Fibroblast of lung (primary cell): ENCODE results near the gene RAPGEF6.

Source experiments
- CTCF ChIP-seq, 2 donors: IDR thresholded peaks in 1 of 2; conservative IDR thresholded peaks in 1 of 2; 1 replicate in 1 of 2; 2 replicates in 1 of 2; pipeline ENCODE4 v1.5.1; 2011 to 2012; ENCODE audit warnings: low read length in 2 of 2, control low read depth in 1 of 2, inconsistent platforms in 1 of 2, low read depth in 1 of 2, mild to moderate bottlenecking in 1 of 2
- EZH2 ChIP-seq: IDR thresholded peaks from 2 replicates; pipeline ENCODE4 v1.5.1; 2012; ENCODE audit warnings: low read length, control low read depth, mild to moderate bottlenecking; ENCODE audit errors: missing control alignments

- TF ChIP-seq CTCF (conservative IDR thresholded peaks at IDR 0.05 in 1 of 2, IDR thresholded peaks at IDR 0.05 in 1 of 2; ENCODE audit: low read depth in 1 of 2, low read length in 2 of 2) (no peak), EZH2 (no peak)
These were observed 899 bp upstream of the RAPGEF6 start for GRCh38 chr5:131635684-131636572.
